IPS DF 6.9 (cell line): ENCODE data around the gene PAIP1.
"Not testable (repeated sequence)": the region's sequence is repeated elsewhere in the genome, so short reads cannot be mapped to it uniquely, and the experiment has no call there.

Source experiments
- DNase-seq: peaks from one replicate; pipeline ENCODE4 v3.0.0-alpha.2; 2013; ENCODE audit warnings: low read depth, low spot score
- H3K27ac ChIP-seq: one replicate; pipeline ENCODE4 v1.5.1; 2013; ENCODE audit warnings: low read length, control low read depth
- H3K27me3 ChIP-seq: 2 replicates; pipeline ENCODE4 v1.6.1; 2013; ENCODE audit warnings: mild to moderate bottlenecking, low read length; ENCODE audit not compliant: control insufficient read depth, insufficient read depth
- H3K36me3 ChIP-seq: 2 replicates; pipeline ENCODE4 v1.6.1; 2013; ENCODE audit warnings: low read length; ENCODE audit not compliant: control insufficient read depth, insufficient read depth
- H3K4me1 ChIP-seq: 2 replicates; pipeline ENCODE4 v1.6.1; 2013; ENCODE audit warnings: low read length; ENCODE audit not compliant: control insufficient read depth, insufficient read depth
- H3K4me3 ChIP-seq: 2 replicates; pipeline ENCODE4 v1.5.1; 2013; ENCODE audit warnings: mild to moderate bottlenecking, low read length
- H3K9me3 ChIP-seq: 2 replicates; pipeline ENCODE4 v1.6.1; 2013; ENCODE audit warnings: low read length, inconsistent platforms; ENCODE audit not compliant: control insufficient read depth, insufficient read depth
- WGBS: extraction: QIAGEN DNeasy Blood & Tissue Kit; methylation state at CpG from one replicate; pipeline ENCODE4 v1.1.7; 2013; ENCODE audit warnings: mixed read lengths, missing lambda C conversion rate; ENCODE audit not compliant: insufficient read length, insufficient coverage; 5-methylcytosine and 5-hydroxymethylcytosine counted together

Gene PAIP1

GRCh38 chr5:43570450-43571158, 13.7 kb upstream of the PAIP1 start:
- no peak for DNase-seq
- no peak overlapping the region for H3K27ac ChIP-seq
- no peaks in the 10 kb centered on the region for H3K9me3 ChIP-seq
- no peaks in the 10 kb centered on the region for H3K36me3 ChIP-seq
- no peaks in the 10 kb centered on the region for H3K4me1 ChIP-seq
- H3K4me3 ChIP-seq, result no peak overlapping the region
- WGBS, result no CpG with 5 or more reads among the region's 8 CpGs
- H3K27me3 ChIP-seq, result no peaks in the 10 kb centered on the region

- Histone ChIP-seq H3K27ac (no peak overlapping the region), H3K9me3 (no peaks in the 10 kb centered on the region), H3K27me3 (no peaks in the 10 kb centered on the region), H3K36me3 (no peaks in the 10 kb centered on the region), H3K4me1 (no peaks in the 10 kb centered on the region), H3K4me3 (no peak overlapping the region)
- no CpG with 5 or more reads among the region's 4 CpGs for WGBS
- DNase-seq, result no peak
Measured at GRCh38 chr5:43569236-43569746, 12.4 kb upstream of the PAIP1 start.

DNA sequence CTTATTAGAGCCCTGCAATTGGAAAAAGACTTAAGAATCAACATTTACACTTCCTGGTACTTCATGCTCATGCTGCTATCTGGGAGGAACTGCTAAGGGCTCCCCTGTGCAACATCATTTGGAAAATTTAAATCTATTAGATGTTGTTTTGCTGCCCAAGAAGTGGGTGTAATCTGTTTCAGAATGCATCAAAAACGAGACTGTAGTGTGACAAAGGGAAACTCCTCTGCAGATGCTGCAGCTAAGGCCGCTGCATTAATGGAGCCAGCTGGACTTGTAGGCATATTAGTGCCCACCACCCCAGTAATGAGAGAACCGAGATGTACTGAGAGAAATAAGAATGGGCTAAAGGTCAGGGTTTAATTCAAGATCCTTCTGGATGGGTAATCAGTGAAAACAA, 11.1 kb upstream of the PAIP1 start:
- no peak overlapping the region for H3K4me3 ChIP-seq
- H3K27ac ChIP-seq, result no peak overlapping the region
- no CpG with 5 or more reads among the region's 3 CpGs for WGBS
- no peaks in the 10 kb centered on the region for H3K27me3 ChIP-seq
- DNase-seq, result no peak
- no peaks in the 10 kb centered on the region for H3K4me1 ChIP-seq
- H3K36me3 ChIP-seq, result no peaks in the 10 kb centered on the region
- H3K9me3 ChIP-seq, result no peaks in the 10 kb centered on the region

DNA sequence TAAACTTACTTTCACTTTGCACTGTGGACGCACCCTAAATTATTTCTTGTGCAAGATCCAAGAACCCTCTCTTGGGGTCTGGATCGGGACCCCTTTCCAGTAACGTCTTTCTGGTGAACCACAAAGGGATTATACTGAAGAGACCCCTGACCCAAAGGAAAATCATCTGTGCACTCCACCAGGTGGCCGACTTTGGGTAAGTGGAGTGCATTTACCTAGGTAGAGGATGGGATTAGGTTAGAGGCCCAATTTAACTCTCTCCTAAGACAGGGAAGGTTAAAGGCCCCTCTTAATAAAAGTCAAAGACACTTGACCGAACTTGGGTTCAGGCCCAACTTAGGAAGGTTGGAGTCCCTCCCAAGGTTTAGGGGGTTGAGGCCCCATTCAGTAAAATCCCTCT, 8.2 kb upstream of the PAIP1 start:
- no peaks in the 10 kb centered on the region for H3K27me3 ChIP-seq
- WGBS, result no CpG with 5 or more reads among the region's 5 CpGs
- no peak for DNase-seq
- H3K9me3 ChIP-seq, result no peaks in the 10 kb centered on the region
- H3K36me3 ChIP-seq, result no peaks in the 10 kb centered on the region
- H3K27ac ChIP-seq, result no peak overlapping the region
- H3K4me1 ChIP-seq, result no peaks in the 10 kb centered on the region
- H3K4me3 ChIP-seq, result no peak overlapping the region

- no peak for DNase-seq
- WGBS, result no CpG with 5 or more reads among the region's 5 CpGs
- H3K4me3 ChIP-seq, result no peak overlapping the region
- no peak overlapping the region for H3K27ac ChIP-seq
- no peaks in the 10 kb centered on the region for H3K4me1 ChIP-seq
- no peaks in the 10 kb centered on the region for H3K27me3 ChIP-seq
- no peaks in the 10 kb centered on the region for H3K9me3 ChIP-seq
- no peaks in the 10 kb centered on the region for H3K36me3 ChIP-seq
Measured at GRCh38 chr5:43564289-43564850, 7.5 kb upstream of the PAIP1 start.

GRCh38 chr5:43563321-43563720, 6.4 kb upstream of the PAIP1 start:
- H3K4me3 ChIP-seq, result no peak overlapping the region
- no peaks in the 10 kb centered on the region for H3K4me1 ChIP-seq
- DNase-seq, result no peak
- H3K9me3 ChIP-seq, result no peaks in the 10 kb centered on the region
- WGBS, result no CpG with 5 or more reads among the region's 3 CpGs
- no peak overlapping the region for H3K27ac ChIP-seq
- no peaks in the 10 kb centered on the region for H3K27me3 ChIP-seq
- H3K36me3 ChIP-seq, result no peaks in the 10 kb centered on the region

DNA sequence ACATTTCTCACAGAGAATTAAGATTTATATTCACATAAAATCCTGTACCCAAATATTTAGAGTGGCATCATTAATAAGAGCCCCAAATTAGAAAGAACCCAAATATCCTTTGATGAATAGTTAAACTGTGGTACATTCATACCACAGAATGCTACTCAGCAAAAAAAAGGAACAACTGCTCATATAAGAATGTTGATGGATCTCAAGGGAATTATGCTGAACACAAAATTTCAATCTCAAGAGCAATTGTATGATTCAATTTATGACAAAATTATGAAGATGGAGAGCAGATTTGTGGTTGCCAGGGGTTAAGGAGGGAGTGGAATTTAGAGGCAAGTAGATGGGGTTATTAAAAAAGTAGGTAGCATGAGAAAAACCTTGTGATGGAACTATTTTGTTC, 4.5 kb upstream of the PAIP1 start:
- Histone ChIP-seq H3K4me1 (no peaks in the 10 kb centered on the region), H3K9me3 (no peaks in the 10 kb centered on the region), H3K27ac (no peak overlapping the region), H3K36me3 (no peaks in the 10 kb centered on the region; the same call in 1 of the 2 replicates), H3K27me3 (0 out of 2 replicates have a peak, but pooled peaks cover 2% of the 10 kb centered on the region), H3K4me3 (no peak overlapping the region)
- DNase-seq, result no peak

DNA sequence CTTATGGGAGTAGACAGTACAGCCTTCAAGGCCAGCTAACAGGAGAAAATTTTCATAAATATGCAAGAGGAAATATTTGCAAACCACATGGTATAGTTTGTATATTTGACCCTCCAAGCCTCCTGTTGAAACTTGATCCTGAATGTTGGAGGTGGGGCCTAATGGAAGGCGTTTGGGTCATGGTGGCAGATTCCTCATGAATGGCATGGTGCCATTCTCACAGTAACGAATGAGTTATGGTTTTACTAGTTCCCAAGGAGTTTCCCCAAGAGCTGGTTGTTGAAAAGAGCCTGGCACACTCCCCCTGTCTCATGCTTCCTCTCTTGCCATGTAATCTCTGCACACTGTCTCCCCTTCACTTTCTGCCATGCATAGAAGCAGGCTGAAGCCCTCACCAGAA, 3.3 kb upstream of the PAIP1 start:
- Histone ChIP-seq H3K4me3 (no peak overlapping the region), H3K27me3 (0 out of 2 replicates have a peak, but pooled peaks cover 2% of the 10 kb centered on the region), H3K27ac (no peak overlapping the region), H3K36me3 (no peaks in the 10 kb centered on the region; the same call in 1 of the 2 replicates), H3K9me3 (no peaks in the 10 kb centered on the region), H3K4me1 (no peaks in the 10 kb centered on the region)
- no peak for DNase-seq
- no CpG with 5 or more reads among the region's 2 CpGs for WGBS

DNA sequence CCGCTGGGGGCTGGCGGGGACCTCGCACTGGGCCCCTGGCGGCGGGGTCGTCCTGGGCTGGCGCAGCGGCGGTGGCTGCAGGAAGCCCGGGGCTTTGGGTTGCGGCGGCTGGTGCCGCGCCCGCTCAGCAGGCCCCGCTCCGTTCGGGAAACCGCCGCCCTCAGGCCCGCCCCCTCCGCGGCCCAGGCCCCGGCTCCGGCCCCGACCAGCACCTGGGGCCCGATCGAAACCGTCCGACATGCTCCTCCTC, 345 bp downstream of the PAIP1 start:
- not testable (repeated sequence) for H3K36me3 ChIP-seq, H3K9me3 ChIP-seq, H3K27ac ChIP-seq, H3K4me1 ChIP-seq, H3K27me3 ChIP-seq, DNase-seq
- peak overlapping the region; percentile 74 for H3K4me3 ChIP-seq
- no CpG with 5 or more reads among the region's 30 CpGs for WGBS

- WGBS, result no CpG with 5 or more reads among the region's 44 CpGs
- Histone ChIP-seq H3K36me3 (no peaks in the 10 kb centered on the region; the same call in 1 of the 2 replicates), H3K9me3 (no peaks in the 10 kb centered on the region), H3K4me1 (no peaks in the 10 kb centered on the region), H3K4me3 (peak overlapping the region; percentile 74), H3K27me3 (0 out of 2 replicates have a peak, but pooled peaks cover 2% of the 10 kb centered on the region), H3K27ac (no peak overlapping the region)
- peak; percentile 25 for DNase-seq
Measured at GRCh38 chr5:43555895-43556606, 826 bp downstream of the PAIP1 start.
